Fibroblast of villous mesenchyme (primary cell): ENCODE measurements around the gene VWA7. TPM values are rescaled to one million over a fixed set of nuclear protein-coding genes. Genes with fewer than 3 reads are reported as not detected.

Source experiments
- DNase-seq: peaks from one replicate; pipeline ENCODE4 v3.0.0-alpha.2; 2010; ENCODE audit warnings: low read depth
- H3K4me3 ChIP-seq: 2 replicates; pipeline ENCODE4 v1.5.1; 2011; ENCODE audit warnings: low read depth, mild to moderate bottlenecking, low read length
- CTCF ChIP-seq: IDR thresholded peaks from 2 replicates; pipeline ENCODE4 v1.5.1; 2012; ENCODE audit warnings: low read depth, mild to moderate bottlenecking, low read length; ENCODE audit not compliant: insufficient read depth
- total RNA-seq: library from RNA; depleted of rRNA; stranded (reverse); fragments of >200 nt; gene quantifications from 2 replicates; pipeline ENCODE4 v1.2.3, GENCODE V29; 2012

Gene VWA7
- total RNA-seq, 1 donor: under 0.01 TPM

- DNase-seq: no peak
- no peak overlapping the region for H3K4me3 ChIP-seq
- no peak for TF ChIP-seq CTCF
Observed at GRCh38 chr6:31771992-31772358, 5.2 kb downstream of the VWA7 start.

- no peak for DNase-seq
- no peak overlapping the region for H3K4me3 ChIP-seq
- TF ChIP-seq CTCF: no peak
Observed at GRCh38 chr6:31770860-31771259, 6.3 kb downstream of the VWA7 start.

- DNase-seq: peak; percentile 64
- TF ChIP-seq CTCF: peak; percentile 77
- H3K4me3 ChIP-seq: no peak overlapping the region
Observed at GRCh38 chr6:31769684-31770371, 7.3 kb downstream of the VWA7 start.

GRCh38 chr6:31768363-31769257 is 8.5 kb downstream of the VWA7 start:
- no peak for TF ChIP-seq CTCF
- no peak for DNase-seq
- H3K4me3 ChIP-seq: no peak overlapping the region

GRCh38 chr6:31767096-31767645 is 10.0 kb downstream of the VWA7 start:
- no peak overlapping the region for H3K4me3 ChIP-seq
- no peak for DNase-seq
- no peak for TF ChIP-seq CTCF

- peak; percentile 14 for DNase-seq
- peak overlapping the region; percentile 42 for H3K4me3 ChIP-seq
- no peak for TF ChIP-seq CTCF
Observed at GRCh38 chr6:31765910-31766794, 11.0 kb downstream of the VWA7 start.
